Islet of Langerhans (tissue), 1 donor: ENCODE data around the gene STK40.

Experiments
- FAIRE-seq: peaks from one replicate; lab custom pipeline; 2011; peaks lifted over from hg19 to GRCh38; lab: Jason Lieb, UNC

The STK40 gene

GRCh38 chr1:36343651-36344394 lies 41.9 kb downstream of the STK40 start:
- FAIRE-seq, result no peak

GRCh38 chr1:36342426-36343185 lies 43.1 kb downstream of the STK40 start:
- FAIRE-seq, result no peak

GRCh38 chr1:36341626-36342320 lies 44.0 kb downstream of the STK40 start:
- no peak for FAIRE-seq

GRCh38 chr1:36339615-36340014 lies 46.1 kb downstream of the STK40 start:
- FAIRE-seq, result no peak

GRCh38 chr1:36339215-36339614 lies 46.5 kb downstream of the STK40 start:
- no peak for FAIRE-seq

- no peak for FAIRE-seq
Measured at GRCh38 chr1:36337830-36338229, 47.9 kb downstream of the STK40 start.

GRCh38 chr1:36330940-36331339 lies 54.8 kb downstream of the STK40 start:
- no peak for FAIRE-seq

- no peak for FAIRE-seq
Measured at GRCh38 chr1:36329817-36330216, 55.9 kb downstream of the STK40 start.

GRCh38 chr1:36328713-36329112 lies 57.0 kb downstream of the STK40 start:
- FAIRE-seq, result no peak

GRCh38 chr1:36328088-36328480 lies 57.6 kb downstream of the STK40 start:
- no peak for FAIRE-seq

GRCh38 chr1:36327421-36328087 lies 58.2 kb downstream of the STK40 start:
- no peak for FAIRE-seq

GRCh38 chr1:36326499-36326898 lies 59.2 kb downstream of the STK40 start:
- FAIRE-seq, result no peak

- FAIRE-seq, result no peak
Measured at GRCh38 chr1:36324353-36324703, 61.4 kb downstream of the STK40 start.

GRCh38 chr1:36323636-36324352 lies 61.9 kb downstream of the STK40 start, which contains the start of gene EVA1B:
TSS of gene EVA1B (minus strand) at chr1:36323645. CDS start at chr1:36323037, 608 bp downstream.
- FAIRE-seq, result no peak

GRCh38 chr1:36322786-36323635 lies 62.7 kb downstream of the STK40 start:
- no peak for FAIRE-seq

GRCh38 chr1:36322041-36322785 lies 63.5 kb downstream of the STK40 start:
- no peak for FAIRE-seq

- FAIRE-seq, result no peak
Measured at GRCh38 chr1:36321119-36321951, 64.4 kb downstream of the STK40 start.

GRCh38 chr1:36320767-36321118 lies 65.0 kb downstream of the STK40 start:
- FAIRE-seq, result no peak

GRCh38 chr1:36320291-36320761 lies 65.4 kb downstream of the STK40 start:
- FAIRE-seq, result no peak
